K562 (cell line): ENCODE data around the gene CCDC187. TPM values are rescaled to one million over a fixed set of nuclear protein-coding genes. Genes with fewer than 3 reads are reported as not detected.
"Not testable (repeated sequence)": the region's sequence is repeated elsewhere in the genome, so short reads cannot be mapped to it uniquely, and the experiment has no call there.

Experiments used
- ATAC-seq: fragments of 200-7000 bp; cut with Tn5 transposase; 3 replicates; pipeline ENCODE4 v1.9.1; 2020; ENCODE audit warnings: moderate library complexity
- BruUV-seq: library from RNA; stranded (reverse); fragments of 400-500 nt; replicated peaks from 2 replicates; lab custom pipeline; 2021; lab: Mats Ljungman, UMichigan
- CTCF ChIA-PET: fragments of 300-600 bp; formaldehyde crosslinking; extraction: SDS; loops from one replicate; lab custom pipeline; 2021; ENCODE audit warnings: low intra/inter-chr PET ratio; lab: Yijun Ruan, JAX
- POLR2A ChIA-PET: fragments of 300-600, 350-650 bp; sonication (Branson Sonifier 250); formaldehyde crosslinking; extraction: SDS; loops from one replicate; lab custom pipeline; 2021; ENCODE audit warnings: antibody characterized with exemption, inconsistent platforms; lab: Yijun Ruan, JAX
- DNase-seq, 4 experiments: peaks; one replicate each; pipeline versions ENCODE4 v3.0.0 to v3.0.0-alpha.2; 2011 to 2018; ENCODE audit warnings: low spot score in 3 of 4, mixed read lengths in 3 of 4; ENCODE audit errors: extremely low read depth in 1 of 4
- FAIRE-seq: peaks from 2 replicates; lab custom pipeline; 2011; peaks lifted over from hg19 to GRCh38; lab: Jason Lieb, UNC
- H2AFZ ChIP-seq: 2 replicates; pipeline ENCODE4 v1.6.0; 2011; ENCODE audit warnings: low read depth, low read length, control low read depth, inconsistent platforms
- H3K27ac ChIP-seq: fragments of 200-600 bp; 3 replicates; pipeline ENCODE4 v1.8.0; 2011; ENCODE audit warnings: low read depth, mild to moderate bottlenecking, control low read depth, inconsistent platforms, low read length, moderate library complexity, mixed read lengths; ENCODE audit errors: extremely low read depth
- H3K27me3 ChIP-seq, 2 experiments: fragments of 300-600 bp in 1 of 2; 2 replicates in 1 of 2; 3 replicates in 1 of 2; pipeline versions ENCODE4 v1.6.0 to v1.8.0; 2011; ENCODE audit warnings: inconsistent platforms in 2 of 2, low read length in 2 of 2, mild to moderate bottlenecking in 1 of 2, mixed read lengths in 1 of 2, moderate library complexity in 1 of 2; ENCODE audit not compliant: control insufficient read depth in 2 of 2, insufficient read depth in 2 of 2
- H3K36me3 ChIP-seq: fragments of 300-600 bp; 3 replicates; pipeline ENCODE4 v1.8.0; 2011; ENCODE audit warnings: mild to moderate bottlenecking, low read length, inconsistent platforms; ENCODE audit not compliant: control insufficient read depth, insufficient read depth
- H3K4me1 ChIP-seq, 2 experiments: fragments of 200-600 bp in 1 of 2; replicated peaks in 1 of 2; 2 replicates in 1 of 2; 3 replicates in 1 of 2; pipeline versions ENCODE4 v1.5.1 to v1.8.0; 2011; ENCODE audit warnings: inconsistent platforms in 2 of 2, low read length in 2 of 2, mild to moderate bottlenecking in 1 of 2, mixed read lengths in 1 of 2, moderate library complexity in 1 of 2; ENCODE audit not compliant: control insufficient read depth in 2 of 2, insufficient read depth in 2 of 2
- H3K4me2 ChIP-seq: 2 replicates; pipeline ENCODE4 v1.6.1; 2011; ENCODE audit warnings: low read length, control low read depth, inconsistent platforms, mixed read lengths; ENCODE audit not compliant: insufficient read depth
- H3K4me3 ChIP-seq: fragments of 200-600 bp; sonication (generic), shearing (Covaris generic); 2 replicates; pipeline ENCODE4 v1.5.1; 2016; ENCODE audit warnings: control low read depth, inconsistent platforms
- H3K79me2 ChIP-seq: fragments of 200-600 bp; 3 replicates; pipeline ENCODE4 v1.8.0; 2011; ENCODE audit warnings: low read length, inconsistent platforms; ENCODE audit not compliant: control insufficient read depth, insufficient read depth
- H3K9ac ChIP-seq, 2 experiments: 2 replicates each; pipeline versions ENCODE4 v1.6.0 to v1.6.1; 2011; ENCODE audit warnings: low read depth in 2 of 2, low read length in 2 of 2, control low read depth in 1 of 2, inconsistent platforms in 1 of 2, mild to moderate bottlenecking in 1 of 2, mixed read lengths in 1 of 2; ENCODE audit not compliant: insufficient read depth in 1 of 2
- H3K9me1 ChIP-seq: one replicate; pipeline ENCODE4 v1.6.0; 2011; ENCODE audit warnings: inconsistent platforms, mild to moderate bottlenecking, low read length, moderate library complexity; ENCODE audit not compliant: control insufficient read depth, insufficient read depth
- H3K9me3 ChIP-seq: replicated peaks from 2 replicates; pipeline ENCODE4 v1.5.1; 2011; ENCODE audit warnings: low read depth, low read length, inconsistent platforms; ENCODE audit not compliant: control insufficient read depth, insufficient read depth
- H4K20me1 ChIP-seq: replicated peaks from 2 replicates; pipeline ENCODE4 v1.6.1; 2011; ENCODE audit warnings: low read length, inconsistent platforms, mixed read lengths; ENCODE audit not compliant: control insufficient read depth, insufficient read depth
- CEBPB ChIP-seq: fragments of 450-650 bp; IDR thresholded peaks from 2 replicates; pipeline ENCODE4 v1.6.1; 2016; ENCODE audit warnings: missing genetic modification characterization, missing compliant biosample characterization
- E2F5 ChIP-seq: sonication (generic); formaldehyde crosslinking; IDR thresholded peaks from 2 replicates; pipeline ENCODE4 v1.8.0; 2022; ENCODE audit warnings: mild to moderate bottlenecking, missing genetic modification reagents
- ELF1 ChIP-seq: fragments of 200-800 bp; sonication (Bioruptor generic); IDR thresholded peaks from 2 replicates; pipeline ENCODE4 v1.6.1; 2016; ENCODE audit warnings: missing genetic modification characterization, missing compliant biosample characterization
- FOXK2 ChIP-seq, 2 experiments: fragments of 450-650 bp; IDR thresholded peaks in 1 of 2; conservative IDR thresholded peaks in 1 of 2; 2 replicates each; pipeline ENCODE4 v1.6.1; 2016; ENCODE audit warnings: low read depth in 2 of 2, mild to moderate bottlenecking in 1 of 2
- RBFOX2 ChIP-seq: fragments of 200-400 bp; formaldehyde crosslinking; IDR thresholded peaks from 2 replicates; pipeline ENCODE4 v1.6.1; 2017; ENCODE audit warnings: low read depth, mild to moderate bottlenecking, low read length, moderate library complexity
- ZNF384 ChIP-seq: IDR thresholded peaks from 2 replicates; pipeline ENCODE4 v1.6.1; 2012; ENCODE audit warnings: low read depth, low read length, improper control_type of control experiment
- ZNF511 ChIP-seq: sonication (generic); formaldehyde crosslinking; IDR thresholded peaks from 2 replicates; pipeline ENCODE4 v1.8.0; 2022; ENCODE audit warnings: mild to moderate bottlenecking, missing genetic modification reagents
- WGBS: fragments of 100-300 bp; shearing (Covaris generic); methylation state at CpG from one replicate; pipeline ENCODE4 v1.1.6; 2016; ENCODE audit warnings: low coverage, mixed read lengths; ENCODE audit not compliant: insufficient coverage; ENCODE audit errors: missing lambda C conversion rate; 5-methylcytosine and 5-hydroxymethylcytosine counted together
- in situ Hi-C: fragments of 300-500 bp; cut with MboI; formaldehyde crosslinking; loops from 4 replicates; pipeline ENCODE4 v1.15.0; 2018; ENCODE audit warnings: inconsistent platforms, mixed read lengths
- intact Hi-C: fragments of 100-400 bp; cut with micrococcal nuclease; formaldehyde crosslinking; loops from 2 replicates; pipeline ENCODE4 v1.14.2; 2022
- polyA plus RNA-seq, 8 experiments: library from polyadenylated mRNA; depleted of rRNA in 4 of 8; stranded (reverse) in 5 of 8; unstranded in 3 of 8; fragments of >200 nt; fragmentation: Nextera tagmentation in 2 of 8; fragmentation: Illumina TruSeq in 1 of 8; extraction: Ambion mirVana in 2 of 8; extraction: Trizol in 1 of 8; gene quantifications; 2 replicates each; pipeline versions ENCODE4 v1.2.1 to v1.2.3, GENCODE V29; 2011 to 2014; ENCODE audit warnings: inconsistent platforms in 1 of 8, missing spikeins in 1 of 8
- total RNA-seq, 7 experiments: library from RNA; depleted of rRNA in 6 of 7; stranded (reverse); fragments of >200 nt in 6 of 7; fragmentation: Illumina TruSeq in 2 of 7; extraction: Trizol in 2 of 7; gene quantifications; 2 replicates each; pipeline versions ENCODE4 v1.2.1 to v1.2.3, GENCODE V29; 2011 to 2021; ENCODE audit warnings: low replicate concordance in 1 of 7

The CCDC187 gene
- total and polyA plus RNA-seq, 9 of the 15 experiments (the other 6 are each of a cell fraction or from before 2014, with no cell fraction given): not detected

- WGBS: 56% methylated on average over 14 of the region's 14 CpGs
- BruUV-seq, DNase-seq, H3K36me3 ChIP-seq, H3K4me3 ChIP-seq, in situ Hi-C loops, FAIRE-seq, H2AFZ ChIP-seq, H3K9ac ChIP-seq, intact Hi-C loops, H4K20me1 ChIP-seq, H3K4me2 ChIP-seq, H3K9me3 ChIP-seq, ATAC-seq, CTCF ChIA-PET, H3K79me2 ChIP-seq, H3K9me1 ChIP-seq, H3K27ac ChIP-seq: not testable (repeated sequence)
- peaks cover 19 to 52% of the 10 kb centered on the region in 2 experiments; a peak in 4 of 5 replicates for H3K27me3 ChIP-seq
- peaks cover 0 to 37% of the 10 kb centered on the region in 2 experiments; a peak in 2 of 5 replicates for H3K4me1 ChIP-seq
- POLR2A ChIA-PET: interaction anchor here (0.6 kb wide), 1 partner anchor 37 kb away, joined by 3 read pairs; no protein-coding TSS in a partner anchor
- peak; percentile 20; the same call in 1 of the 2 replicates for TF ChIP-seq CEBPB (tag)
- TF ChIP-seq ZNF384: 0 out of 2 replicates have a peak, but pooled peaks have one; percentile 23
Observed at GRCh38 chr9:136319244-136319643, 15.3 kb upstream of the CCDC187 start.

GRCh38 chr9:136318776-136319241, 14.9 kb upstream of the CCDC187 start:
- in situ Hi-C loops (no loop called here), intact Hi-C loops (no loop called here)
- Histone ChIP-seq H3K9me3 (peaks cover 7% of the 10 kb centered on the region), H3K79me2 (no peaks in the 10 kb centered on the region), H2AFZ (no peak overlapping the region), H3K4me3 (no peak overlapping the region), H3K27me3 (peaks cover 17 to 48% of the 10 kb centered on the region in 2 experiments; a peak in 4 of 5 replicates)
- FAIRE-seq: no peak
- POLR2A ChIA-PET: no interaction called here
- BruUV-seq: no TSS peak
- WGBS: 15% methylated on average over 7 of the region's 16 CpGs
- TF ChIP-seq FOXK2 (conservative IDR thresholded peaks at IDR 0.05 in 1 of 2, IDR thresholded peaks at IDR 0.05 in 1 of 2; ENCODE audit: low read depth in 2 of 2) (no peak), ZNF511 (CRISPR knock-in tag) (no peak), ELF1 (tag) (no peak), E2F5 (CRISPR knock-in tag) (no peak), RBFOX2 (no peak)
- TF ChIP-seq, all 486 proteins: peak for 0
- DNase-seq (peak in 1 of 4 experiments; percentile 44), ATAC-seq (peak; percentile 62)
- H3K4me1 ChIP-seq: peaks cover 0 to 33% of the 10 kb centered on the region in 2 experiments; a peak in 2 of 5 replicates
- no peak overlapping the region for H3K9ac ChIP-seq
- CTCF ChIA-PET: no interaction called here
- H3K27ac ChIP-seq: no peak overlapping the region
- H3K9me1 ChIP-seq: no peaks in the 10 kb centered on the region
- H3K36me3 ChIP-seq: no peaks in the 10 kb centered on the region
- no peak overlapping the region for H3K4me2 ChIP-seq
- no peaks in the 10 kb centered on the region; the same call in none of the 2 replicates for H4K20me1 ChIP-seq
